Measurements from ENCODE around the gene PRXL2B. TPM values are rescaled to one million over a fixed set of nuclear protein-coding genes. Genes with fewer than 3 reads are reported as not detected.
"Not testable (repeated sequence)": the region's sequence is repeated elsewhere in the genome, so short reads cannot be mapped to it uniquely, and the experiment has no call there.

Gene PRXL2B
- total and polyA plus RNA-seq, 10 of the 15 experiments (the other 5 are each of a cell fraction or from before 2014, with no cell fraction given): 0.44 to 5.6 (median 4.0) TPM

DNA sequence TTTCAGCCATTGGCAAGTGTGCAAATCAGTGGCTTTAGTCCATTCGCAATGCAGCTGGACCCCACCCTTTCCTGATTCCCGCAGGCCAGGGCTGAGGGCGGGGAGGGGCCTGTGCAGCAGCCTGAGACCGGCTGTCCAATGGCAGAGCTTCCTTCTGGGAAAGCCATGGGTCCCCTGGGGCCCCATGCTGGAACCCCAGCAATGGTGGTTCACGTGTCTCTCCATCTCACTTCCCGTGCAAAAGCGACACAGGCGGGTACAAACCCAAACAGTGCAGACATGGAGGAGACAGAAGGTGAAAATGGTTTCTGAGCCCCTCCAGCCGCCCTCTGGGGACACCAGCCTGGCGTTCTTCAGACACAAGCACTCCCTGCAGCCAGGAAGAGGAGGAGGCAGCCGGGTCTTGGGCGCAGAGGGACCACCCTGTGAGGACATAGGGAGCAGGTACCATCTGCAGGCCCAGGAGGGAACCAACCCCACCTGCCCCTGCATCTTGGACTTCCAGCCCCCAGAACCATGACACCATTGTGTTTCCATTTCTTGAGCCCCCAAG lies 36.2 kb upstream of the PRXL2B start:
- H3K79me2 ChIP-seq (ENCODE audit: control insufficient read depth, insufficient read depth, low read length): peaks cover 12% of the 10 kb centered on the region
- H4K20me1 ChIP-seq (ENCODE audit: control insufficient read depth, insufficient read depth); H3K36me3 ChIP-seq (ENCODE audit: control insufficient read depth in 2 of 2, insufficient read depth in 2 of 2, low read length in 1 of 2); H3K4me2 ChIP-seq (ENCODE audit: control insufficient read depth, insufficient read depth); H2AFZ ChIP-seq (ENCODE audit: control insufficient read depth, low read depth, low read length); BruUV-seq (replicated peaks); intact Hi-C loops (cut with micrococcal nuclease; ENCODE audit: unreplicated experiment); SMC1A ChIA-PET (ENCODE audit: uncharacterized antibody, unreplicated experiment); DNase-seq (ENCODE audit: low read depth, low spot score); in situ Hi-C loops (cut with MboI); H3K4me3 ChIP-seq; H3K27me3 ChIP-seq (replicated peaks in 1 of 2; ENCODE audit: control insufficient read depth in 2 of 2, insufficient read depth in 2 of 2, low read length in 1 of 2); H3K9me3 ChIP-seq (replicated peaks; ENCODE audit: control insufficient read depth, insufficient read depth, low read length): not testable (repeated sequence)
- H3K4me1 ChIP-seq (ENCODE audit: control insufficient read depth, insufficient read depth, low read length): peaks cover 40% of the 10 kb centered on the region
- ChIA-PET CTCF (interaction anchor here (3.4 to 4.9 kb wide), 2 partner anchors 33 to 354 kb away, joined by 23 to 33 read pairs; partner anchors contain the start of gene FAAP20), POLR2A (interaction anchor here (0.5 to 4.9 kb wide), 6 partner anchors 21 to 138 kb away, joined by 3 to 62 read pairs (median 6); partner anchors contain the start of genes PANK4, PEX10 and PRXL2B), RAD21 (ENCODE audit: unreplicated experiment) (interaction anchor here (1.4 to 7.1 kb wide), 4 partner anchors 24 to 355 kb away, joined by 3 to 86 read pairs (median 24); partner anchors contain the start of genes FAAP20, MORN1, PANK4 and RER1)
- FAIRE-seq (peak; percentile 100), ATAC-seq (peak; percentile 4)
- WGBS (ENCODE audit: insufficient coverage, insufficient replicate concordance, low lambda C conversion rate, missing lambda C conversion rate): under 1% methylated on average over 9 of the region's 12 CpGs
- 0 out of 2 replicates have a peak overlapping the region, but pooled peaks have one; percentile 27 for H3K9ac ChIP-seq (ENCODE audit: control insufficient read depth, insufficient read depth, low read length)
- 0 out of 2 replicates have a peak, but pooled peaks have one; percentile 44 for TF ChIP-seq RAD51 (IDR thresholded peaks at IDR 0.05)
- TF ChIP-seq SMARCA5 (IDR thresholded peaks at IDR 0.05): 0 out of 2 replicates have a peak, but pooled peaks have one; percentile 19
- 0 out of 2 replicates have a peak, but pooled peaks have one; percentile 7 for TF ChIP-seq POLR2A (IDR thresholded peaks at IDR 0.05; ENCODE audit: low read depth, low read length)
- TF ChIP-seq BHLHE40 (IDR thresholded peaks at IDR 0.05; ENCODE audit: borderline replicate concordance in 1 of 2, low read depth in 2 of 2, low read length in 1 of 2): peak; percentile 83 to 93
- peak; percentile 91 for TF ChIP-seq MEF2B (IDR thresholded peaks at IDR 0.05; ENCODE audit: partially characterized antibody, poor library complexity, severe bottlenecking)
- TF ChIP-seq ZNF687 (IDR thresholded peaks at IDR 0.05): peak; percentile 64; the same call in 1 of the 2 replicates
- 0 out of 2 replicates have a peak, but pooled peaks have one; percentile 26 for TF ChIP-seq IKZF1 (conservative IDR thresholded peaks at IDR 0.05)
- H3K27ac ChIP-seq (ENCODE audit: control insufficient read depth, insufficient read depth): peak overlapping the region; percentile 96

GRCh38 chr1:2551544-2551943 lies 35.0 kb upstream of the PRXL2B start:
- H3K4me2 ChIP-seq (ENCODE audit: control insufficient read depth, insufficient read depth); H3K36me3 ChIP-seq (ENCODE audit: control insufficient read depth in 2 of 2, insufficient read depth in 2 of 2, low read length in 1 of 2); H3K4me3 ChIP-seq; CTCF ChIA-PET; FAIRE-seq; DNase-seq (ENCODE audit: low read depth, low spot score); H4K20me1 ChIP-seq (ENCODE audit: control insufficient read depth, insufficient read depth); BruUV-seq (replicated peaks); H3K27me3 ChIP-seq (replicated peaks in 1 of 2; ENCODE audit: control insufficient read depth in 2 of 2, insufficient read depth in 2 of 2, low read length in 1 of 2); H3K9me3 ChIP-seq (replicated peaks; ENCODE audit: control insufficient read depth, insufficient read depth, low read length); SMC1A ChIA-PET (ENCODE audit: uncharacterized antibody, unreplicated experiment); H3K9ac ChIP-seq (ENCODE audit: control insufficient read depth, insufficient read depth, low read length); in situ Hi-C loops (cut with MboI); H3K27ac ChIP-seq (ENCODE audit: control insufficient read depth, insufficient read depth); ATAC-seq; intact Hi-C loops (cut with micrococcal nuclease; ENCODE audit: unreplicated experiment); H2AFZ ChIP-seq (ENCODE audit: control insufficient read depth, low read depth, low read length): not testable (repeated sequence)
- ChIA-PET RAD21 (ENCODE audit: unreplicated experiment) (interaction anchor here (1.0 kb wide), 1 partner anchor 27 kb away, joined by 4 read pairs; no protein-coding TSS in a partner anchor), POLR2A (interaction anchor here (0.8 kb wide), 1 partner anchor 26 kb away, joined by 4 read pairs; no protein-coding TSS in a partner anchor)
- Histone ChIP-seq H3K4me1 (ENCODE audit: control insufficient read depth, insufficient read depth, low read length) (peaks cover 46% of the 10 kb centered on the region), H3K79me2 (ENCODE audit: control insufficient read depth, insufficient read depth, low read length) (peaks cover 23% of the 10 kb centered on the region)
- WGBS (ENCODE audit: insufficient coverage, insufficient replicate concordance, low lambda C conversion rate, missing lambda C conversion rate): 84% methylated on average over 9 of the region's 9 CpGs

Measured in GM12878 (cell line).